NCI-H748 (cell line): Measurements from ENCODE around the gene UBE4B.
"Not testable (repeated sequence)": the region's sequence is repeated elsewhere in the genome, so short reads cannot be mapped to it uniquely, and the experiment has no call there.

Source experiments
- DNase-seq: peaks from one replicate; lab custom pipeline; 2025; ENCODE audit not compliant: unreplicated experiment; lab: John Stamatoyannopoulos, UW

Gene UBE4B

GRCh38 chr1:10170239-10170574 is 137.4 kb downstream of the UBE4B start:
- no peak for DNase-seq

- DNase-seq, result no peak
These were observed 138.5 kb downstream of the UBE4B start for GRCh38 chr1:10171105-10171767.

GRCh38 chr1:10171995-10172669 is 139.4 kb downstream of the UBE4B start:
- no peak for DNase-seq

DNA sequence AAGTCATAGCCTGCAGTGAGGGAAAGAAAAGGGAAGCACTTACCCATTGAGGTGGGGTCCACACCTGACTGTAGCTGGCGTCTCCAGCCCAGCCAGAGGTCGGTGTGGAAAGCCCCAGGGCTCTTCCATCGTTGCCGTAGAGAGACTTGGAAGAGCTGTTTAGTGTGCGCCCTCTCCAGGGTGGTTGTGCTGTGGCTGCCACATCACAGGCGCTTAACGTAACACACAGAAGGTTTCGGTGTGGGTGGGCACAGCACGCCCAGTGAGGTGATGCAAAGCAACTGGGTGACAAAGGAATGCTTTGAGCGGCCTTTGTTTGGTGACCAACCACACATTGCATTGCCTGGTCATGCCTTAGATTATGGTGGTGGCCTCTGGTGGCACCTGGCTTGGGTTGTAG is 140.8 kb downstream of the UBE4B start:
- no peak for DNase-seq

DNA sequence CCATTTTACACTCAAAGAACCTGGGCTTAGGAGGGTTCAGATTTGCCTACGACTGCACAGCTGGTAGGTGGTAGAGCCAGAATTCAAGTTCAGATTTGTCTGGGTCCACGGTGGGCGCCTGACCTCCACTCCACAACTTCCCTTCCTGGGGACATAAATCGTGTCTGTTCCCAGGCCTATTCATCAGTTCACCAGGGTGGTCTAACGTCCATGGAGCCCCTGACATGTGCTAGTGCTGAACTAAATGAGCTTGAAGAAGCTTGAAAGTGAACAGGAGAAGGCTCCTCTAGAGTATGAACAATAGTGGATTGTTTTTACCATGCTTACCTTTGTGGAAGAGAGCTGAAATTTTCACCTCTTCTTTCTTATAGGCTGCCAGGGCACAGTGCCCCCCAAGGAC is 145.1 kb downstream of the UBE4B start:
- no peak for DNase-seq

DNA sequence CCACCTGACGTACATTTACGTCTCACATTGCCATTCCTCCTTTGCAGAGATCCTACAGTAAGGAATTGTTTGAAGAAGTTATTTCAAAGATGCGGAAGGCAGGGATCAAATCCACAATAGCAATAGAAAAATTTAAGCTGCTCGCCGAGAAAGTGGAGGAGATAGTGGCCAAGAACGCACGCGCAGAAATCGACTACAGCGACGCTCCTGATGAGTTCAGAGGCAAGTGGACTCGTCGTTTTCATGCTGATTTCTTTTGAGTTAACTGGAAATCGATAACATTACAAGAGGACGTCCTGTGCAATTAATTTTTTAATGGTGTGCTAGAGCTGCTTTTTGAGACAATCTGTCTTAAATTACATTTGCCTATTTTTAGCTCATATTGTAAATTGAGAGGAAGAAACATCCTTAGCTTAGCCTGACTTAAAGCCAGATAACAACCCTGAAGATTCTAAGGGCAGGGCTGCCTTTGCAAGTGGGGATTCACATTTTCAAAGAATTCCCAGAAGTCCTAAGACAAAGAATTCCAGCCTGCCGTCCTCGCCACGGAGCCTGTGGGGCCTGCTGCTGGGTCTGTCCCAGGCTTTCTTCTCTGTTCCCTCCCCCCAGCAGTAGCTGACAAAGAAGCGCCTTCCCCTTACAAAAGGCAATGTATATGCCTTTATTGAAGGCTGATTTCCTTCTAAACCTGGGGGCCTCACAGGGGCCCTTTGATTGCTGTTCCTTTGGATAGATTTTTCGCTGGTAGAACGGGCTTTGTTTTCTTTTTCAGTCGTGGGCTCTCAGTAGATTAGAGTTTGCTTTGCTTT is 146.0 kb downstream of the UBE4B start:
- no peak for DNase-seq

- no peak for DNase-seq
These were observed 146.8 kb downstream of the UBE4B start for GRCh38 chr1:10179406-10180091.

DNA sequence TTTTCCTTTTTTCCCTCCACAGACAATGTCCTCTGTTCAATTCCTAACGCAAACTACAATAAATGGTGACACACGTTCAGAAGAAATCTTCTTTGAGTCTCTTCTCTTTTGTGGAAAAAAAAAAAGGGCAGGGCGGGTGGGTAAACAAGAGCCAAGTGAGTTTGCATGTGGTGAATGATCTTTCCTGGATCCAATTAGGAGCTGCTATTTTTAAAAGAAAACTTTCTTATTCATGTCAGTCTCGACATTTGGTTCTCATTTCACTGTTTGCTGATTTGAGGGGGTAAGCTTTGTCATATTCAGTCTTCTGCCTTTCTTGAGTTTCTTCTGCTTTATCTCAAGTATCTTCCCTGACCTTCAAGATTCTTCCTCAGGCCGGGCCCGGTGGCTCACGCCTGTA is 148.4 kb downstream of the UBE4B start:
- no peak for DNase-seq

DNA sequence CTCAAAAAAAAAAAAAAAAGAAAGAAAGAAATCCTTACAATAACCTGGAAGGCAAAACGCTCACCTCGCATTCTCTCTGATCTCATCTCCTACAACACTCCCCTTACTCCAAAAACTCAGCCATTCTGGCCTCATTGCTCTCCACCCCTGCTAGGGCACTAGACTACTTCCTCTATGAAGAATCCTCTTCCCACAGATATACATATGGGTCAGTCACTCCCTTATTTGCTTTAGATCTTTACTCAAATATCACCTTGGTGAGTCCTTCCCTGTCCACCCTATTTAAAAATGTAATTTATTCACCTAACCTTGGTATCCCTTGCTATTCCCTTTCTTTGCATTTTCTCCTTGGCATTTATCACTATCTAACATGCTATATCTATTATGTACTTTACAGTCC is 153.0 kb downstream of the UBE4B start:
- no peak for DNase-seq

GRCh38 chr1:10186331-10187025 is 153.7 kb downstream of the UBE4B start:
- no peak for DNase-seq

DNA sequence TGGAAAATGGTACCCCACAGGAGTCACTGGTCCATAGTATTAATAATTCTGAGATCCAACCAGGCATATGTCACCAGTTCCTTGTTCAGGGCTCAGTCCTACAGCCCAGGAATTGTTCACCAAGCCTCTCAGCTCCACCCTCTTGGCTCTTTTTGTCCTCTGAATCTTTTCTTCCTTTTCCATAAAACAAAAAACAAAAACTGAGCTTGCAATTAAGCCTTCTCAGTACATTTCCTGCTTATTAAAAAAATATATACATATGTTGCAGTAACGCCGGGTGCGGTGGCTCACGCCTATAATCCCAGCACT is 154.2 kb downstream of the UBE4B start:
- no peak for DNase-seq

DNA sequence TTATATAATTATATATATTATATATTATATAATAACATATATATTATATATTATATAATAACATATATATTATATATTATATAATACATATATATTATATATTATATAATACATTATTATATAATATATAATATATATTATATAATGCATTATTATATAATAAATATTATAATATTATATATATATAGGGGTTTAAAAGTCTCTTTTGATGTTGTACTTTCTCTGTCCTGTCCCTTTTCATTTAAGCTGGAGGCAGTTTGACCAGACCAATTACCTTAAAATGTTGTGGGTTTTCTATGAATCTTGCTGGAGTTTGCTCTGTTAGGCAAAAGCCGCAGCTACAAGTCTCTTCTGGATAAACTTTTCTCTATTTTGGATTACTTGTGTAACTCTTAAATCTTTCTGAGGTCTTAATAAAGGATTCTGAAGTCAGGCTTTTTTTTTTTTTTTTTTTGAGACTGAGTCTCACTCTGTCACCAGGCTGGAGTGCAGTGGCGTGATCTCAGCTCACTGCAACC is 155.4 kb downstream of the UBE4B start:
- no peak for DNase-seq

DNA sequence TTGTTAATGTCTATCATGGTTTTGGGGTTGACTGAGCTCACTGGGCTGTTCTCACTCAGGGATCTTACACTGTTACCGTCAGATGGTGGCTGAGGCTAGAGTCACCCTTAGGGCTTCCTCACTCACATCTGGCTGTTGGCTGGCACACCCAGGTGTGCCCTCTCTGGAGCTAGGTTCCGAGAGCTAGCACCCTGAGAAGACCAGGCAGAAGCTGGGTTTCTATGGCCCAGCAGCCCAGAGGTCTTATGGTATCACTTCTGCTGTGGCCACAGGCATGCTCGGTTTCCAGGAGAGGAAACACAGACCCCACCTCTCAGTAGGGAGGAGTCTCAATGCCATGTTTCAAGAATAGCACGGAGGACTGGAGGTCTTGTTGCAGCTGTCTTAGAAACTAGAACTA is 156.9 kb downstream of the UBE4B start:
- DNase-seq, result no peak

- DNase-seq, result no peak
These were observed 159.5 kb downstream of the UBE4B start for GRCh38 chr1:10192263-10192662.

GRCh38 chr1:10193288-10193687 is 160.5 kb downstream of the UBE4B start:
- DNase-seq, result no peak

GRCh38 chr1:10195570-10195969 is 162.8 kb downstream of the UBE4B start:
- no peak for DNase-seq

DNA sequence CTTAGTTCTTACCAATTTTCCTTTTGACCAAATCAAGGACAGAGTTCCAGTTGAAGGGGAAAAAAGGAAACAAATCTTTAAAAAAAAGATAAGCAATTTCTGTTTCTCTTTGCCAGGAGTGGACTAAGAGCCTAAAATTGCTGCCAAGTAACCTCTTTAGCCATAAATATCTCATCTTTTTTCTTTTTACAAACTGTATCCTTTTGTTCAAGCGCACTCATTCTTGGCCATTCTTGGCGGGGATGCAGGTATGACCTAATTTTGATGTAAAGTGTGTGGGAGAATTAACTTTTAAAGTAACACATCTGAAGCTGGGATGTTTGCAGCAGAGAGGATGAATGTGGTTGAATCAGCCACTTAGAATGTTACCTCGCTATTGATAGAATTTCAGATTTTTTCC is 164.2 kb downstream of the UBE4B start:
- no peak for DNase-seq

GRCh38 chr1:10200620-10201019 is 167.9 kb downstream of the UBE4B start:
- no peak for DNase-seq

GRCh38 chr1:10204003-10204642 is 171.4 kb downstream of the UBE4B start:
- DNase-seq, result no peak

- DNase-seq, result not testable (repeated sequence)
These were observed 172.4 kb downstream of the UBE4B start for GRCh38 chr1:10205206-10205605.

GRCh38 chr1:10207810-10208209 is 175.1 kb downstream of the UBE4B start:
- DNase-seq, result no peak
